ENCODE results near the gene CDPF1. TPM values are rescaled to one million over a fixed set of nuclear protein-coding genes. Genes with fewer than 3 reads are reported as not detected.

CDPF1 gene
- total RNA-seq, 1 experiment from 2014 or later: 8.1 TPM

- Mint-ChIP-seq H3K27me3 (ENCODE audit: low read depth) (no peaks in the 10 kb centered on the region; the same call in none of the 2 replicates), H3K4me1 (no peaks in the 10 kb centered on the region), H3K27ac (no peak overlapping the region), H3K36me3 (ENCODE audit: insufficient read depth in 1 of 3, low read depth in 3 of 3) (peaks cover 23 to 39% (median 29%) of the 10 kb centered on the region in 3 experiments), H3K9me3 (peaks cover 38 to 44% of the 10 kb centered on the region in 2 experiments), H3K4me3 (no peak overlapping the region)
- no peak overlapping the region for H3T11ph ChIP-seq (ENCODE audit: low read length)
- H2BK120ac ChIP-seq (ENCODE audit: low read depth, low read length, poor library complexity, severe bottlenecking): no peak overlapping the region
- no peak overlapping the region for H4K91ac ChIP-seq (ENCODE audit: insufficient read length, low read depth, low read length)
- no peak overlapping the region for H4K5ac ChIP-seq (ENCODE audit: insufficient read length, low read depth, low read length)
- no peak overlapping the region for H3K9ac ChIP-seq (ENCODE audit: extremely low read depth, insufficient read length, low read length)
- H3K27me3 ChIP-seq (ENCODE audit: insufficient read depth, low read length): no peaks in the 10 kb centered on the region
- no peak overlapping the region for H2AFZ ChIP-seq (ENCODE audit: low read length)
- WGBS (ENCODE audit: extremely low coverage, insufficient read length, low lambda C conversion rate): no CpG with 5 or more reads among the region's 4 CpGs
- H3K4ac ChIP-seq (ENCODE audit: low read depth, low read length): no peak overlapping the region
- no peak overlapping the region for H3K56ac ChIP-seq (ENCODE audit: insufficient read length, low read depth, low read length)
- no peak overlapping the region for H2BK20ac ChIP-seq (ENCODE audit: low read depth, low read length, poor library complexity, severe bottlenecking)
- no peaks in the 10 kb centered on the region for H3K9me3 ChIP-seq (ENCODE audit: control insufficient read depth, low read depth, low read length)
- no peak overlapping the region for H2BK12ac ChIP-seq (ENCODE audit: insufficient read length, low read depth, low read length)
- no peaks in the 10 kb centered on the region for H3K4me1 ChIP-seq (ENCODE audit: insufficient read depth, low read length)
- no peaks in the 10 kb centered on the region for H3K79me1 ChIP-seq (ENCODE audit: insufficient read depth, low read depth, low read length, poor library complexity, severe bottlenecking)
- no peak overlapping the region for H2BK5ac ChIP-seq (ENCODE audit: insufficient read length, low read length)
- H4K8ac ChIP-seq (replicated peaks; ENCODE audit: insufficient read length, low read depth, low read length): no peak overlapping the region
- H2BK15ac ChIP-seq (ENCODE audit: low read depth, low read length): no peak overlapping the region
- H3K27ac ChIP-seq (ENCODE audit: insufficient read length, low read depth, low read length): no peak overlapping the region
- H3K18ac ChIP-seq (ENCODE audit: insufficient read length, low read depth, low read length): no peak overlapping the region
- H2AK5ac ChIP-seq (ENCODE audit: insufficient read length, low read length): no peak overlapping the region
- TF ChIP-seq, protein P1, sequence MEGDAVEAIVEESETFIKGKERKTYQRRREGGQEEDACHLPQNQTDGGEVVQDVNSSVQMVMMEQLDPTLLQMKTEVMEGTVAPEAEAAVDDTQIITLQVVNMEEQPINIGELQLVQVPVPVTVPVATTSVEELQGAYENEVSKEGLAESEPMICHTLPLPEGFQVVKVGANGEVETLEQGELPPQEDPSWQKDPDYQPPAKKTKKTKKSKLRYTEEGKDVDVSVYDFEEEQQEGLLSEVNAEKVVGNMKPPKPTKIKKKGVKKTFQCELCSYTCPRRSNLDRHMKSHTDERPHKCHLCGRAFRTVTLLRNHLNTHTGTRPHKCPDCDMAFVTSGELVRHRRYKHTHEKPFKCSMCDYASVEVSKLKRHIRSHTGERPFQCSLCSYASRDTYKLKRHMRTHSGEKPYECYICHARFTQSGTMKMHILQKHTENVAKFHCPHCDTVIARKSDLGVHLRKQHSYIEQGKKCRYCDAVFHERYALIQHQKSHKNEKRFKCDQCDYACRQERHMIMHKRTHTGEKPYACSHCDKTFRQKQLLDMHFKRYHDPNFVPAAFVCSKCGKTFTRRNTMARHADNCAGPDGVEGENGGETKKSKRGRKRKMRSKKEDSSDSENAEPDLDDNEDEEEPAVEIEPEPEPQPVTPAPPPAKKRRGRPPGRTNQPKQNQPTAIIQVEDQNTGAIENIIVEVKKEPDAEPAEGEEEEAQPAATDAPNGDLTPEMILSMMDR (conservative IDR thresholded peaks at IDR 0.05): no peak
- H3K23ac ChIP-seq (ENCODE audit: insufficient read length, low read depth, low read length): no peak overlapping the region
- no peak overlapping the region for H3K4me2 ChIP-seq (ENCODE audit: insufficient read depth, insufficient read length, low read length)
- no peaks in the 10 kb centered on the region for H3K79me2 ChIP-seq (ENCODE audit: insufficient read depth, low read length)
- no peaks in the 10 kb centered on the region for H4K20me1 ChIP-seq (ENCODE audit: control insufficient read depth, insufficient read depth, insufficient read length)
- no peak for DNase-seq
- H3K14ac ChIP-seq (ENCODE audit: insufficient read depth, low read length): no peak overlapping the region
- H3K23me2 ChIP-seq (ENCODE audit: insufficient read length, low read depth, low read length, poor library complexity, severe bottlenecking): no peaks in the 10 kb centered on the region
Observed at GRCh38 chr22:46212195-46212594, 37.9 kb downstream of the CDPF1 start.
